A673 (cell line): Measurements from ENCODE around the gene BRCC3.

ENCODE experiments used
- CTCF ChIP-seq: fragments of 300-800, 200-600 bp; sonication (generic); conservative IDR thresholded peaks from 2 replicates; pipeline ENCODE4 v1.5.1; 2017; ENCODE audit warnings: low read depth, mild to moderate bottlenecking, antibody characterized with exemption, low read length, moderate library complexity, mixed read lengths
- EZH2 ChIP-seq: fragments of 200-600 bp; sonication (generic); IDR thresholded peaks from 2 replicates; pipeline ENCODE4 v1.6.1; 2017; ENCODE audit warnings: borderline replicate concordance, low read depth, mild to moderate bottlenecking, mixed read lengths, antibody characterized with exemption, low read length; ENCODE audit not compliant: poor library complexity, severe bottlenecking

- TF ChIP-seq CTCF (no peak), EZH2 (no peak)
Measured at GRCh38 chrX:155143959-155144548, 72.7 kb downstream of the BRCC3 start.
